ENCODE data around the gene PXK.

DNA sequence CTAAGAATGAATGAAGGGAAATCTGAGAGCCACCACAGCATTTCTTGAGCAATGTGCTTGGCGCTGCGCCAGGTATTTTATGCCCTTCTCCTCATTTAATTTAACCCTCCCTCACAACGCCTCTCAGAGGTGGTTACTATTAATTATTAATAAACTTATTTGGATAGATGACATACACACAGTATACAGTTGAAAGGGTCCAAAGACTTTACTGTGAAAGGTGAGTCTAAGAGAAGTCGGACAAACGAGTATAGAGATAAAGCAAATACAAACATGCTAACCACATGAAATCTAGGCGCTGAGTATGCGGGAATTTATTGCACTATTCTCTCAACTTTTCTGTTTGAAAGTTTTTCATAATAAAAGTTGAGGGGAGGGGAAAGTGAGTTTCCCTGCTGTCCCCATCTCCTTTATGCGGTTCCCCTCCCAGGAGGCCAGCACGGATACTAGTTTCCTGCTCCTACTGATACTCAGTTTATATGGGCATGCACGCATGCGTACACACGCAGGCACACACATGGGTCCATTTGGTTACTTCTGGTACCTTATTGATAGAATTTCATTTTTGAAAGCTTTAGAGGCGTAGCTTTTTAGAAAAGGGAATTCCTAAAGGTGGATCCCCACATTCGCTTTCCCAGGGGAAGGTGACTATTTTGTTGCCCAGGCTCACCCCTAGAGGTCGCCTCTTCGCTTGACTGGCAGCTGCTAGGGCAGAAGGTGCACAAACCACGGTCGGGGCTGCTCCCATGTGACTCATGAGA lies 130.7 kb downstream of the PXK start:
- no peak for TF ChIP-seq GATA3 (IDR thresholded peaks at IDR 0.05; ENCODE audit: low read depth, low read length)
- TF ChIP-seq GATA2 (IDR thresholded peaks at IDR 0.05; ENCODE audit: low read depth, low read length), result no peak
